Measurements from ENCODE around the gene ZNF320. TPM values are rescaled to one million over a fixed set of nuclear protein-coding genes. Genes with fewer than 3 reads are reported as not detected.
A peak's percentile ranks its signal among the peaks of the same experiment; 100 is the strongest.
"Not testable (repeated sequence)": the region's sequence is repeated elsewhere in the genome, so short reads cannot be mapped to it uniquely, and the experiment has no call there.

The ZNF320 gene
- total RNA-seq, 6 experiments from 2014 or later, result 4.7 to 7.3 (median 5.4) TPM

DNA sequence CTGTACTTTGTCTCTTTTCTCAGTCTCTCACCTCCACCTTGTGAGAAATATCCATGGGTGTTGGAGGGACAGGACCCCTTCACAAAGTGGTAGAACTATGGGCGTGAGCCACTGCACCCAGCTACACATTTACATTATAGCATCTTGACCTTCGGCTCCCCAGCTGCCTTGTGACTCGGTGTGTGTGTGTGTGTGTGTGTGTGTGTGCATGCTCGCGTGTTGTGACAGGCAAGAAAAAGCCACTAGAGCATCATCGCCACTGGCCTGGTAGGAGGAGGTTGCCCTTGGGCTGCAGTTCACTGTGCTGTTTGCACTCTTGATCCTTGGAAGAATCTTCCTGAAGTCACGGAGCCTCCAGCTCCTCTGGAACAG, 39.5 kb upstream of the ZNF320 start:
- Mint-ChIP-seq H3K27me3 (ENCODE audit: insufficient read depth) (no peaks in the 10 kb centered on the region), H3K27ac (no peak overlapping the region), H3K4me3 (no peak overlapping the region), H3K9me3 (peaks cover 22% of the 10 kb centered on the region), H3K4me1 (ENCODE audit: low read depth) (peaks cover 18% of the 10 kb centered on the region), H3K36me3 (ENCODE audit: low read depth) (peaks cover 49% of the 10 kb centered on the region)
- DNase-seq, result no peak
- TF ChIP-seq, protein P1, sequence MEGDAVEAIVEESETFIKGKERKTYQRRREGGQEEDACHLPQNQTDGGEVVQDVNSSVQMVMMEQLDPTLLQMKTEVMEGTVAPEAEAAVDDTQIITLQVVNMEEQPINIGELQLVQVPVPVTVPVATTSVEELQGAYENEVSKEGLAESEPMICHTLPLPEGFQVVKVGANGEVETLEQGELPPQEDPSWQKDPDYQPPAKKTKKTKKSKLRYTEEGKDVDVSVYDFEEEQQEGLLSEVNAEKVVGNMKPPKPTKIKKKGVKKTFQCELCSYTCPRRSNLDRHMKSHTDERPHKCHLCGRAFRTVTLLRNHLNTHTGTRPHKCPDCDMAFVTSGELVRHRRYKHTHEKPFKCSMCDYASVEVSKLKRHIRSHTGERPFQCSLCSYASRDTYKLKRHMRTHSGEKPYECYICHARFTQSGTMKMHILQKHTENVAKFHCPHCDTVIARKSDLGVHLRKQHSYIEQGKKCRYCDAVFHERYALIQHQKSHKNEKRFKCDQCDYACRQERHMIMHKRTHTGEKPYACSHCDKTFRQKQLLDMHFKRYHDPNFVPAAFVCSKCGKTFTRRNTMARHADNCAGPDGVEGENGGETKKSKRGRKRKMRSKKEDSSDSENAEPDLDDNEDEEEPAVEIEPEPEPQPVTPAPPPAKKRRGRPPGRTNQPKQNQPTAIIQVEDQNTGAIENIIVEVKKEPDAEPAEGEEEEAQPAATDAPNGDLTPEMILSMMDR (IDR thresholded peaks at IDR 0.05), result no peak

DNA sequence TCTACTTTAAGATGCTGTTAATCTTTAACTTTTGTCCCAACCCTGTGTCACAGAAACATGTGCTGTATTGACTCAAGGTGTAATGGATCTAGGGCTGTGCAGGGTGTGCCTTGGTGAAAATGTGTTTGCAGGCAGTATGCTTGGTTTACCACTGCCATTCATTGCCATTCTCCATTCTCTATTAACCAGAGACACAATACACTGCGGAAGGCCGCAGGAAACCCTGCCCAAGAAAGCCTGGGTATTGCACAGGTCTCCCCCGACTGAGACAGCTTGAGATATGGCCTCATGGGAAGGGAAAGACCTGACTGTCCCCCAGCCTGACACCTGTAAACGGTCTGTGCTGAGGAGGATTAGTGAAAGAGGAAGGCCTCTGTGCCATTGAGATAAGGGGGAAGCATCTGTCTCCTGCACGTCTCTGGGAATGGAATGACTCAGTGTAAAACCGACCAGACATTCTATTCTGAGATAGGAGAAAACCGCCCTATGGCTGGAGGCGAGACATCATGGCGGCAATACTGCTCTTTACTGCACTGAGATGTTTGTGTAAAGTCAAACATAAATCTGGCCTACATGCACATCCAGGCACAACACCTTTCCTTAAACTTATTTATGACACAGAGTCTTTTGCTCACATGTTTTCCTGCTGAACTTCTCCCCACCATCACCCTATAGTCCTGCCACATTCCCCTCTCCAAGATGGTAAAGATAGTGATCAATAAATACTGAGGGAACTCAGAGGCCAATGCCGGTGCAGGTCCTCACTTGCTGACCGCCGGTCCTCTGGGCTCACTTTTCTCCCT, 38.9 kb upstream of the ZNF320 start:
- H3K27ac Mint-ChIP-seq, result no peak overlapping the region
- H3K4me1 Mint-ChIP-seq (ENCODE audit: low read depth), result peaks cover 12% of the 10 kb centered on the region
- no peak for DNase-seq
- peaks cover 52% of the 10 kb centered on the region for H3K36me3 Mint-ChIP-seq (ENCODE audit: low read depth)
- no peak overlapping the region for H3K4me3 Mint-ChIP-seq
- TF ChIP-seq, protein P1 (IDR thresholded peaks at IDR 0.05), result no peak
- H3K27me3 Mint-ChIP-seq (ENCODE audit: insufficient read depth), result no peaks in the 10 kb centered on the region
- peaks cover 22% of the 10 kb centered on the region for H3K9me3 Mint-ChIP-seq

DNA sequence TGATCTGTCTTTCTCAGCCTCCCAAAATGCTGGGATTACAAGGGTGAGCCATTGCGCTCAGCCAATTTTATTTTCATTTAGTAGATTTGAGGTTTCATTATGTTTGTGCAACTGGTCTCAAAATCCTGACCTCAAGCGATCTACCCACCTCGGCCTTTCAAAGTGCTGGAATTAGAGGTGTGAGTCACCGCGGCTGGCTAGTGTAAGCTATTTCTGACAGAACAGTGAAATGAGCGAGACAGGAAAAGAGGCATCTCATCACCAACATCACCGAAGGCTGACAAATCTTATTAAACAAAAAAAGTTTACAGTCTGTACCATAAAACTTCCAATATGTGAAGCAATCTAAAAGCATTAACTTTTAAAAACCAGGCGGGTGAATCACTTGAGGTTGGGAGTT, 38.0 kb upstream of the ZNF320 start:
- H3K27me3 Mint-ChIP-seq (ENCODE audit: insufficient read depth), result no peaks in the 10 kb centered on the region
- TF ChIP-seq, protein P1 (IDR thresholded peaks at IDR 0.05), result no peak
- H3K9me3 Mint-ChIP-seq, result peaks cover 22% of the 10 kb centered on the region
- H3K27ac Mint-ChIP-seq, result no peak overlapping the region
- peaks cover 52% of the 10 kb centered on the region for H3K36me3 Mint-ChIP-seq (ENCODE audit: low read depth)
- no peak overlapping the region for H3K4me3 Mint-ChIP-seq
- H3K4me1 Mint-ChIP-seq (ENCODE audit: low read depth), result peaks cover 8% of the 10 kb centered on the region
- DNase-seq, result no peak

DNA sequence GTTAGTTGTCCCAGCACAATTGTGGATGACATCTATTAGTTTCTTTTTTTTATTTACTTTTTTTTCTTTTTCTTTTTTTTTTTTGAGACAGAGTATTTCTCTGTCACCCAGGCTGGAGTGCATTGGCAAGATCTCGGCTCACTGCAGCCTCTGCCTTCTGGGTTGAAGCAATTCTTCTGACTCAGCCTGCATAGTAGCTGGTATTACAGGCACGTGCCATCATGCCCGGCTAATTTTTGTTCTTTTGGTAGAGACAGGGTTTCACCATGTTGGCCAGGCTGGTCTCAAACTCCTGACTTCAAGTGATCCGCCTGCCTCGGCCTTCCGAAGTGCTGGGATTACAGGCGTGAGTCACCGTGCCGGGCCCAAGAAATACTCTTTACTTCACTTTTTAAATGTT, 27.2 kb upstream of the ZNF320 start:
- H3K4me1 Mint-ChIP-seq (ENCODE audit: low read depth), result peaks cover 41% of the 10 kb centered on the region
- not testable (repeated sequence) for DNase-seq; H3K9me3 Mint-ChIP-seq; H3K27me3 Mint-ChIP-seq (ENCODE audit: insufficient read depth); H3K27ac Mint-ChIP-seq; H3K4me3 Mint-ChIP-seq
- H3K36me3 Mint-ChIP-seq (ENCODE audit: low read depth), result peaks cover 33% of the 10 kb centered on the region

DNA sequence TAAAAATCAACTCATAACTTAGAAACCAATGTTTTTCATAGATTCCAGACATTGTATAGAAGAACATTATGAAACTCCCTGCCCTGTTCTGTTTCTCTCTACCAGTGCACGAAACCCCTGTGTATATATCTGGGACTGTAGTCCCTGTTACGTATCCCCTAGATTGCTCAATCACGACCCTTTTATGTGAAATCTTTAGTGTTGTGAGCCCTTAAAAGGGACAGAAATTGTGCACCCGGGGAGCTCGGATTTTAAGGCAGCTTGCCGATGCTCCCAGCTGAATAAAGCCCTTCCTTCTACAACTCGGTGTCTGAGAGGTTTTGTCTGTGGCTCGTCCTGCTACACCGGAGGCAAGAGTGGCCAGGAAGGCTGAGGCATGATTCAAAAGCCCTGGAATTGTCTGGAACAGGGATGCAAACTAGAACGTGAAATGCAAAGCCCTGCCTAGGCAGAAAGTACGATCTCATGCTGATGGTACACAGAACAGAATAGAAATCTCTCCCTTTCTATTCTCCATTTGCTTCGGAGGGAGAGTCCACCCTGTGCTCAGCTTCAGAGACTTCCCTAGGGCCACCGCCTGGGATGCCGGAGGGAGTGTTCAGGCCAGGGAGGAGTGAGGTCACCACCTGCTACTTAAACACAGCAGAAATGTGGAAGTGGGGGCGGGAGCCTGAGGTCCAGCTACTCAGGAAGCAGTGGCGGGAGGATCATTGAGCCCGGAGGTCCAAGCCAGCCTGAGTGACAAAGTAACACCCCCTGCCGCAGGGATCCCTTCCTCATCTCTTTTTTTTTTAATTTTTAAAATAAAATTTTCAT, 26.6 kb upstream of the ZNF320 start:
- TF ChIP-seq, protein P1 (IDR thresholded peaks at IDR 0.05), result no peak
- Mint-ChIP-seq H3K4me3 (peak overlapping the region; percentile 90), H3K4me1 (ENCODE audit: low read depth) (peaks cover 41% of the 10 kb centered on the region), H3K36me3 (ENCODE audit: low read depth) (peaks cover 27% of the 10 kb centered on the region), H3K9me3 (no peaks in the 10 kb centered on the region), H3K27ac (peak overlapping the region; percentile 95), H3K27me3 (ENCODE audit: insufficient read depth) (no peaks in the 10 kb centered on the region; the same call in none of the 2 replicates)
- DNase-seq, result no peak

All from HFFc6 (cell line).